K562 (cell line): ENCODE measurements around the gene FAM114A1. TPM values are rescaled to one million over a fixed set of nuclear protein-coding genes. Genes with fewer than 3 reads are reported as not detected.

Source experiments
- ATAC-seq: fragments of 200-7000 bp; cut with Tn5 transposase; 3 replicates; pipeline ENCODE4 v1.9.1; 2020; ENCODE audit warnings: moderate library complexity
- BruUV-seq: library from RNA; stranded (reverse); fragments of 400-500 nt; replicated peaks from 2 replicates; lab custom pipeline; 2021; lab: Mats Ljungman, UMichigan
- CTCF ChIA-PET: fragments of 300-600 bp; formaldehyde crosslinking; extraction: SDS; loops from one replicate; lab custom pipeline; 2021; ENCODE audit warnings: low intra/inter-chr PET ratio; lab: Yijun Ruan, JAX
- POLR2A ChIA-PET: fragments of 300-600, 350-650 bp; sonication (Branson Sonifier 250); formaldehyde crosslinking; extraction: SDS; loops from one replicate; lab custom pipeline; 2021; ENCODE audit warnings: antibody characterized with exemption, inconsistent platforms; lab: Yijun Ruan, JAX
- DNase-seq, 4 experiments: peaks; one replicate each; pipeline versions ENCODE4 v3.0.0 to v3.0.0-alpha.2; 2011 to 2018; ENCODE audit warnings: low spot score in 3 of 4, mixed read lengths in 3 of 4; ENCODE audit errors: extremely low read depth in 1 of 4
- FAIRE-seq: peaks from 2 replicates; lab custom pipeline; 2011; peaks lifted over from hg19 to GRCh38; lab: Jason Lieb, UNC
- H2AFZ ChIP-seq: 2 replicates; pipeline ENCODE4 v1.6.0; 2011; ENCODE audit warnings: low read depth, low read length, control low read depth, inconsistent platforms
- H3K27ac ChIP-seq: fragments of 200-600 bp; 3 replicates; pipeline ENCODE4 v1.8.0; 2011; ENCODE audit warnings: low read depth, mild to moderate bottlenecking, control low read depth, inconsistent platforms, low read length, moderate library complexity, mixed read lengths; ENCODE audit errors: extremely low read depth
- H3K27me3 ChIP-seq, 2 experiments: fragments of 300-600 bp in 1 of 2; 2 replicates in 1 of 2; 3 replicates in 1 of 2; pipeline versions ENCODE4 v1.6.0 to v1.8.0; 2011; ENCODE audit warnings: inconsistent platforms in 2 of 2, low read length in 2 of 2, mild to moderate bottlenecking in 1 of 2, mixed read lengths in 1 of 2, moderate library complexity in 1 of 2; ENCODE audit not compliant: control insufficient read depth in 2 of 2, insufficient read depth in 2 of 2
- H3K36me3 ChIP-seq: fragments of 300-600 bp; 3 replicates; pipeline ENCODE4 v1.8.0; 2011; ENCODE audit warnings: mild to moderate bottlenecking, low read length, inconsistent platforms; ENCODE audit not compliant: control insufficient read depth, insufficient read depth
- H3K4me1 ChIP-seq, 2 experiments: fragments of 200-600 bp in 1 of 2; replicated peaks in 1 of 2; 2 replicates in 1 of 2; 3 replicates in 1 of 2; pipeline versions ENCODE4 v1.5.1 to v1.8.0; 2011; ENCODE audit warnings: inconsistent platforms in 2 of 2, low read length in 2 of 2, mild to moderate bottlenecking in 1 of 2, mixed read lengths in 1 of 2, moderate library complexity in 1 of 2; ENCODE audit not compliant: control insufficient read depth in 2 of 2, insufficient read depth in 2 of 2
- H3K4me2 ChIP-seq: 2 replicates; pipeline ENCODE4 v1.6.1; 2011; ENCODE audit warnings: low read length, control low read depth, inconsistent platforms, mixed read lengths; ENCODE audit not compliant: insufficient read depth
- H3K4me3 ChIP-seq: fragments of 200-600 bp; sonication (generic), shearing (Covaris generic); 2 replicates; pipeline ENCODE4 v1.5.1; 2016; ENCODE audit warnings: control low read depth, inconsistent platforms
- H3K79me2 ChIP-seq: fragments of 200-600 bp; 3 replicates; pipeline ENCODE4 v1.8.0; 2011; ENCODE audit warnings: low read length, inconsistent platforms; ENCODE audit not compliant: control insufficient read depth, insufficient read depth
- H3K9ac ChIP-seq, 2 experiments: 2 replicates each; pipeline versions ENCODE4 v1.6.0 to v1.6.1; 2011; ENCODE audit warnings: low read depth in 2 of 2, low read length in 2 of 2, control low read depth in 1 of 2, inconsistent platforms in 1 of 2, mild to moderate bottlenecking in 1 of 2, mixed read lengths in 1 of 2; ENCODE audit not compliant: insufficient read depth in 1 of 2
- H3K9me1 ChIP-seq: one replicate; pipeline ENCODE4 v1.6.0; 2011; ENCODE audit warnings: inconsistent platforms, mild to moderate bottlenecking, low read length, moderate library complexity; ENCODE audit not compliant: control insufficient read depth, insufficient read depth
- H3K9me3 ChIP-seq: replicated peaks from 2 replicates; pipeline ENCODE4 v1.5.1; 2011; ENCODE audit warnings: low read depth, low read length, inconsistent platforms; ENCODE audit not compliant: control insufficient read depth, insufficient read depth
- H4K20me1 ChIP-seq: replicated peaks from 2 replicates; pipeline ENCODE4 v1.6.1; 2011; ENCODE audit warnings: low read length, inconsistent platforms, mixed read lengths; ENCODE audit not compliant: control insufficient read depth, insufficient read depth
- BRD4 ChIP-seq: fragments of 200-600 bp; sonication (generic); IDR thresholded peaks from 2 replicates; pipeline ENCODE4 v1.6.1; 2017; ENCODE audit warnings: inconsistent platforms
- BRF2 ChIP-seq: IDR thresholded peaks from 3 replicates; pipeline ENCODE4 v1.6.1; 2011; ENCODE audit warnings: borderline replicate concordance, mild to moderate bottlenecking; ENCODE audit not compliant: insufficient read length, insufficient read depth
- GABPA ChIP-seq: fragments of 200-800 bp; sonication (Bioruptor generic); conservative IDR thresholded peaks from 2 replicates; pipeline ENCODE4 v1.6.1; 2016; ENCODE audit warnings: low read depth, missing genetic modification characterization, missing compliant biosample characterization
- GABPB2 ChIP-seq: fragments of 250-450 bp; sonication (Bioruptor Pico); conservative IDR thresholded peaks from 2 replicates; pipeline ENCODE4 v1.5.1; 2021; ENCODE audit warnings: mild to moderate bottlenecking
- HDAC6 ChIP-seq: IDR thresholded peaks from 2 replicates; pipeline ENCODE4 v1.6.1; 2012; ENCODE audit warnings: low read depth, mild to moderate bottlenecking, control low read depth, inconsistent platforms, low read length, moderate library complexity
- IFI16 ChIP-seq: fragments of 250-450 bp; sonication (Bioruptor Pico); IDR thresholded peaks from 2 replicates; pipeline ENCODE4 v2.1.2; 2022; ENCODE audit warnings: mild to moderate bottlenecking, inconsistent platforms
- MAFF ChIP-seq: IDR thresholded peaks from 2 replicates; pipeline ENCODE4 v1.6.1; 2012; ENCODE audit warnings: low read length, improper control_type of control experiment
- MIER1 ChIP-seq: fragments of 450-650 bp; IDR thresholded peaks from 2 replicates; pipeline ENCODE4 v1.6.1; 2016; ENCODE audit warnings: antibody characterized with exemption, mild to moderate bottlenecking, low read depth
- NFIX ChIP-seq: fragments of 250-450 bp; sonication (Bioruptor Pico); IDR thresholded peaks from 2 replicates; pipeline ENCODE4 v1.4.0; 2020; ENCODE audit warnings: low read depth, mild to moderate bottlenecking, moderate library complexity
- NR1H2 ChIP-seq: sonication (generic); formaldehyde crosslinking; IDR thresholded peaks from 2 replicates; pipeline ENCODE4 v1.4.0; 2020; ENCODE audit warnings: mild to moderate bottlenecking, missing genetic modification reagents
- PML ChIP-seq: IDR thresholded peaks from 2 replicates; pipeline ENCODE4 v1.6.1; 2012; ENCODE audit warnings: low read length, inconsistent platforms
- TBL1XR1 ChIP-seq, 2 experiments: IDR thresholded peaks; 2 replicates each; pipeline ENCODE4 v1.6.1; 2012; ENCODE audit warnings: improper control_type of control experiment in 2 of 2, low read length in 2 of 2, mild to moderate bottlenecking in 1 of 2
- TCF15 ChIP-seq: fragments of 250-450 bp; sonication (Bioruptor Pico); IDR thresholded peaks from 2 replicates; pipeline ENCODE4 v1.8.0; 2022; ENCODE audit warnings: moderate library complexity, mild to moderate bottlenecking, inconsistent platforms
- ZMIZ1 ChIP-seq, 2 experiments: fragments of 150-350 bp in 1 of 2; IDR thresholded peaks; 2 replicates each; pipeline ENCODE4 v1.6.1; 2012 to 2016; ENCODE audit warnings: low read depth in 2 of 2, low read length in 2 of 2, mild to moderate bottlenecking in 1 of 2, moderate library complexity in 1 of 2
- ZNF121 ChIP-seq: sonication (generic); formaldehyde crosslinking; conservative IDR thresholded peaks from 2 replicates; pipeline ENCODE4 v1.8.0; 2022; ENCODE audit warnings: missing genetic modification reagents
- ZNF41 ChIP-seq: fragments of 250-450 bp; sonication (Bioruptor Pico); conservative IDR thresholded peaks from 2 replicates; pipeline ENCODE4 v1.4.0; 2020; ENCODE audit warnings: mild to moderate bottlenecking
- ZNF57 ChIP-seq: fragments of 450-650 bp; formaldehyde crosslinking; IDR thresholded peaks from 2 replicates; pipeline ENCODE4 v1.4.0; 2020; ENCODE audit warnings: mild to moderate bottlenecking, moderate library complexity
- ZNF699 ChIP-seq: fragments of 250-450 bp; sonication (Bioruptor Pico); IDR thresholded peaks from 2 replicates; pipeline ENCODE4 v1.8.0; 2021; ENCODE audit warnings: mild to moderate bottlenecking, moderate library complexity; ENCODE audit not compliant: insufficient replicate concordance
- WGBS: fragments of 100-300 bp; shearing (Covaris generic); methylation state at CpG from one replicate; pipeline ENCODE4 v1.1.6; 2016; ENCODE audit warnings: low coverage, mixed read lengths; ENCODE audit not compliant: insufficient coverage; ENCODE audit errors: missing lambda C conversion rate; 5-methylcytosine and 5-hydroxymethylcytosine counted together
- in situ Hi-C: fragments of 300-500 bp; cut with MboI; formaldehyde crosslinking; loops from 4 replicates; pipeline ENCODE4 v1.15.0; 2018; ENCODE audit warnings: inconsistent platforms, mixed read lengths
- intact Hi-C: fragments of 100-400 bp; cut with micrococcal nuclease; formaldehyde crosslinking; loops from 2 replicates; pipeline ENCODE4 v1.14.2; 2022
- polyA plus RNA-seq, 8 experiments: library from polyadenylated mRNA; depleted of rRNA in 4 of 8; stranded (reverse) in 5 of 8; unstranded in 3 of 8; fragments of >200 nt; fragmentation: Nextera tagmentation in 2 of 8; fragmentation: Illumina TruSeq in 1 of 8; extraction: Ambion mirVana in 2 of 8; extraction: Trizol in 1 of 8; gene quantifications; 2 replicates each; pipeline versions ENCODE4 v1.2.1 to v1.2.3, GENCODE V29; 2011 to 2014; ENCODE audit warnings: inconsistent platforms in 1 of 8, missing spikeins in 1 of 8
- total RNA-seq, 7 experiments: library from RNA; depleted of rRNA in 6 of 7; stranded (reverse); fragments of >200 nt in 6 of 7; fragmentation: Illumina TruSeq in 2 of 7; extraction: Trizol in 2 of 7; gene quantifications; 2 replicates each; pipeline versions ENCODE4 v1.2.1 to v1.2.3, GENCODE V29; 2011 to 2021; ENCODE audit warnings: low replicate concordance in 1 of 7
- TF ChIP-seq, protein P1 (sequence below): IDR thresholded peaks from 2 replicates; pipeline ENCODE4 v1.6.1; 2011; ENCODE audit not compliant: insufficient read length; ENCODE audit errors: extremely low read depth

FAM114A1 gene
- total and polyA plus RNA-seq, 9 of the 15 experiments (the other 6 are each of a cell fraction or from before 2014, with no cell fraction given), result 1.8 to 12.0 (median 4.3) TPM

DNA sequence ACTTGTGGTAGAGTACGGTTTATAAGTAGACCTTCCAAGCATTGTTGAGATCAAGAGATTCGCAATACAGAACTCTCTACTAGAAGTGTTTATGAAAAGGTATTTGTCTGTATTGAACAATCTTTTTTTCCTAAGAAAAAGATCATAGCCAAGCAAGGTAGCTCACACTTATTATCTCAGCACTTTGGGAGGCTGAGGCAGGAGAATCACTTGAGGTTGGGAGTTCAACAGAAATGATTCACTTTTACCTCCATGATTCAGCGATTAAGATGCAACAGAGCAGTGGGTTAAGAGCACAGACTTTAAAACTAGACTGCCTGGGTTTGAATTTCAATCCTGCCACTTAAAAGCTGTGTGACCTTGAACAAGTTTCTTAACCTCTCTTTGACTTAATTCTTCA lies 90.3 kb downstream of the FAM114A1 start:
- ChIA-PET POLR2A (interaction anchor here (2.1 kb wide), 1 partner anchor 9 kb away, joined by 8 read pairs; no protein-coding TSS in a partner anchor), CTCF (no interaction called here)
- H3K9me3 ChIP-seq, result no peaks in the 10 kb centered on the region
- DNase-seq (no peak), FAIRE-seq (no peak), ATAC-seq (no peak)
- H3K36me3 ChIP-seq, result no peaks in the 10 kb centered on the region
- peaks cover 3 to 11% of the 10 kb centered on the region in 2 experiments; a peak in 2 of 5 replicates for H3K27me3 ChIP-seq
- 28% methylated on average over 3 of the region's 3 CpGs for WGBS
- H3K4me2 ChIP-seq, result no peak overlapping the region
- intact Hi-C loops, result no loop called here
- BruUV-seq, result no TSS peak
- no peak overlapping the region for H3K9ac ChIP-seq
- no peaks in the 10 kb centered on the region for H4K20me1 ChIP-seq
- H3K4me3 ChIP-seq, result no peak overlapping the region
- H2AFZ ChIP-seq, result no peak overlapping the region
- in situ Hi-C loops, result loop anchor here (10.0 kb wide), 1 partner anchor 677 kb away; the partner anchor contains the start of gene SMIM14
- no peak overlapping the region for H3K27ac ChIP-seq
- no peaks in the 10 kb centered on the region for H3K4me1 ChIP-seq
- no peaks in the 10 kb centered on the region for H3K79me2 ChIP-seq
- H3K9me1 ChIP-seq, result no peaks in the 10 kb centered on the region
- TF ChIP-seq PML, result no peak
- TF ChIP-seq MIER1, result no peak
- TF ChIP-seq, protein P1, sequence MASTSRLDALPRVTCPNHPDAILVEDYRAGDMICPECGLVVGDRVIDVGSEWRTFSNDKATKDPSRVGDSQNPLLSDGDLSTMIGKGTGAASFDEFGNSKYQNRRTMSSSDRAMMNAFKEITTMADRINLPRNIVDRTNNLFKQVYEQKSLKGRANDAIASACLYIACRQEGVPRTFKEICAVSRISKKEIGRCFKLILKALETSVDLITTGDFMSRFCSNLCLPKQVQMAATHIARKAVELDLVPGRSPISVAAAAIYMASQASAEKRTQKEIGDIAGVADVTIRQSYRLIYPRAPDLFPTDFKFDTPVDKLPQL, result no peak
- TF ChIP-seq GABPB2 (CRISPR knock-in tag), result no peak
- TF ChIP-seq MAFF, result no peak
- TF ChIP-seq BRD4, result no peak
- TF ChIP-seq NFIX (CRISPR knock-in tag), result no peak
- no peak for TF ChIP-seq TCF15 (CRISPR knock-in tag)
- no peak for TF ChIP-seq GABPA (tag)
- TF ChIP-seq BRF2, result no peak
- TF ChIP-seq ZNF57 (CRISPR knock-in tag), result no peak
- no peak for TF ChIP-seq TBL1XR1 (IDR thresholded peaks at IDR 0.05; ENCODE audit: low read length in 2 of 2)
- TF ChIP-seq ZNF41 (CRISPR knock-in tag), result no peak
- TF ChIP-seq ZNF121 (CRISPR knock-in tag), result no peak
- no peak for TF ChIP-seq NR1H2
- no peak for TF ChIP-seq HDAC6
- TF ChIP-seq ZNF699 (CRISPR knock-in tag), result no peak
- no peak for TF ChIP-seq ZMIZ1 (IDR thresholded peaks at IDR 0.05; ENCODE audit: low read depth in 2 of 2, low read length in 2 of 2)
- TF ChIP-seq IFI16 (CRISPR knock-in tag), result no peak
